Natural killer cell (primary cell): ENCODE results near the gene NHSL2. TPM values are rescaled to one million over a fixed set of nuclear protein-coding genes. Genes with fewer than 3 reads are reported as not detected.

Experiments used
- ATAC-seq, 3 donors: fragments of 150-1000 bp in 2 of 3; fragments of 200-7000 bp in 1 of 3; cut with Tn5 transposase; 1 replicate in 1 of 3; 2 replicates in 2 of 3; pipeline ENCODE4 v1.10.0; 2021; ENCODE audit warnings: mild to moderate bottlenecking in 2 of 3, moderate library complexity in 2 of 3
- DNase-seq, 2 donors: peaks; one replicate each; pipeline versions ENCODE4 v3.0.0 to v3.0.0-alpha.2; 2013 to 2021; ENCODE audit warnings: mixed read lengths in 1 of 2
- H3K27ac ChIP-seq: one replicate; pipeline ENCODE4 v1.5.1; 2013; ENCODE audit warnings: mild to moderate bottlenecking, low read length
- H3K27me3 ChIP-seq: one replicate; pipeline ENCODE4 v1.6.1; 2013; ENCODE audit warnings: low read length; ENCODE audit not compliant: control insufficient read depth, insufficient read depth
- H3K36me3 ChIP-seq: one replicate; pipeline ENCODE4 v1.6.1; 2013; ENCODE audit warnings: low read length; ENCODE audit not compliant: control insufficient read depth, insufficient read depth
- H3K4me1 ChIP-seq: one replicate; pipeline ENCODE4 v1.6.1; 2013; ENCODE audit warnings: low read length; ENCODE audit not compliant: control insufficient read depth, insufficient read depth
- H3K4me3 ChIP-seq: one replicate; pipeline ENCODE4 v1.5.1; 2013; ENCODE audit warnings: low read length
- H3K9me3 ChIP-seq: one replicate; pipeline ENCODE4 v1.6.1; 2013; ENCODE audit warnings: low read length; ENCODE audit not compliant: control insufficient read depth, insufficient read depth
- H3K27ac Mint-ChIP-seq, 2 donors: one replicate each; pipeline ENCODE4 v1.8.0; 2022; ENCODE audit warnings: mild to moderate bottlenecking in 2 of 2, mixed read lengths in 2 of 2, moderate library complexity in 1 of 2
- H3K27me3 Mint-ChIP-seq, 2 donors: one replicate each; pipeline ENCODE4 v1.8.0; 2022; ENCODE audit warnings: low read depth in 2 of 2, mixed read lengths in 2 of 2
- H3K36me3 Mint-ChIP-seq: one replicate; pipeline ENCODE4 v1.8.0; 2022; ENCODE audit warnings: mixed read lengths
- H3K4me1 Mint-ChIP-seq, 2 donors: one replicate each; pipeline ENCODE4 v1.8.0; 2022; ENCODE audit warnings: mixed read lengths in 2 of 2
- H3K4me3 Mint-ChIP-seq: one replicate; pipeline ENCODE4 v1.8.0; 2022; ENCODE audit warnings: mild to moderate bottlenecking, moderate library complexity, mixed read lengths
- H3K9me3 Mint-ChIP-seq, 2 donors: one replicate each; pipeline ENCODE4 v1.8.0; 2022; ENCODE audit warnings: mixed read lengths in 2 of 2
- WGBS: methylation state at CpG from one replicate; pipeline ENCODE4 v1.1.7; 2013; ENCODE audit warnings: missing lambda C conversion rate; ENCODE audit not compliant: insufficient coverage; 5-methylcytosine and 5-hydroxymethylcytosine counted together
- intact Hi-C: fragments of 100-400 bp; cut with micrococcal nuclease; formaldehyde crosslinking; loops from one replicate; pipeline ENCODE4 v1.14.2; 2022
- total RNA-seq, 4 donors: library from RNA; stranded (reverse); fragments of 120-200 nt in 1 of 4; gene quantifications; one replicate each; pipeline versions ENCODE4 v1.2.3 to v1.2.4, GENCODE V29; 2013 to 2022
- TF ChIP-seq, protein P1 (sequence below): fragments of 200-600 bp; IDR thresholded peaks from one replicate; pipeline ENCODE4 v1.8.0; 2022; ENCODE audit warnings: antibody characterized with exemption

Gene NHSL2
- total RNA-seq, 3 donors from 2014 or later (not counting 1 experiment from before 2014, with no cell fraction given): 15.0 to 32.5 (median 30.8) TPM

DNA sequence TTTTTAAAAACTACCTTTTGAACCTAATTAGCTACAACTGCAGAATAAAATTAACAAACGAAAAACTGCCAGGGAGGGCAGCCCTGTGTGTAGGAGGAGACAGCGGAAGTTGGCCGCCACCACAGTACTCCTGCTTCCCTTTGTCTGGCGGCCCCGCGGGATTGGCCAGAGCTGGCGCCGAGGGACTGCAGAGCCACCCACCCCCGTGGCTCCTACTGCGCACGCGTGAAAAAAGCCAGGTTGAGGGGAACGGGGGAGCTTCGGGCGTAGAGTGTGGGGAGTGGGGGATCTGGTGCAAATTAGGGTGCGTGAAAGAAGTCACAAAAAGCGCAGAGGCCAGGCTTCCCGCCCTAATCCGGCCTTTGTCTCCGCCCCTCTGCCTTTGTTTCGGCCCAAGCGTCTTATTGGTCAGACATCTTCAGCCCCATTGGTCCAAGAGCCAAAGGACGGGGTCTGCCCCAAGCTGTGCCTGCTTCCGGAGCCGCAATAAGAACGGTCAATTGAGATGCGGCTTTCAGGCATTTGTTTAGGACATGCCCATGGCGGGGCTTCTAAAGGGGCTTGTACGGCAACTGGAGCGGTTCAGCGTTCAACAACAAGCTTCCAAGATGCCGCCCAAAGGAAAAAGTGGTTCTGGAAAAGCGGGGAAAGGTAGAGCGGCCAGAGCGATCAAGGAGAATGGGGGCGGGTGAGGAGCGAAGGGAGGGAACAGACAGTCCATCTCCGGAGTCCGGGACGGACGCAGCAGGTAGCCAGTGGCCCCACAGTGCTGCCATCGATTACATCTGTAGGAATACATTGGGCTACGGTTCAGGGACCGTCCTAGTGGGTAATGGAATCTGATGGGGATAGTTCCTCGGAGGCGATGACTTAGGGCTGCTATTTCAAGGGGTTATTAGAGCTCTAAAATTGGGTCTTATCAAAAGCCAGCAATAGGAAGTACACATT, 270.8 kb downstream of the NHSL2 start, which contains the start of gene PIN4:
Gene PIN4, plus strand, starts transcription at position 580 of the 948 bp plus-strand sequence. Its CDS starts 29 bp downstream, at position 609.
- peaks cover 5 to 11% of the 10 kb centered on the region in 2 donors for H3K4me1 Mint-ChIP-seq
- Histone ChIP-seq H3K27me3 (no peaks in the 10 kb centered on the region), H3K4me3 (peak within 1 kb of the TSS; percentile 92), H3K27ac (peak within 1 kb of the TSS; percentile 67), H3K9me3 (no peaks in the 10 kb centered on the region), H3K4me1 (peaks cover 13% of the 10 kb centered on the region), H3K36me3 (no peaks in the 10 kb centered on the region)
- peak; percentile 93 to 98 (median 94) for ATAC-seq
- peak; percentile 70 to 91 for DNase-seq
- H3K27me3 Mint-ChIP-seq: no peaks in the 10 kb centered on the region
- TF ChIP-seq, protein P1, sequence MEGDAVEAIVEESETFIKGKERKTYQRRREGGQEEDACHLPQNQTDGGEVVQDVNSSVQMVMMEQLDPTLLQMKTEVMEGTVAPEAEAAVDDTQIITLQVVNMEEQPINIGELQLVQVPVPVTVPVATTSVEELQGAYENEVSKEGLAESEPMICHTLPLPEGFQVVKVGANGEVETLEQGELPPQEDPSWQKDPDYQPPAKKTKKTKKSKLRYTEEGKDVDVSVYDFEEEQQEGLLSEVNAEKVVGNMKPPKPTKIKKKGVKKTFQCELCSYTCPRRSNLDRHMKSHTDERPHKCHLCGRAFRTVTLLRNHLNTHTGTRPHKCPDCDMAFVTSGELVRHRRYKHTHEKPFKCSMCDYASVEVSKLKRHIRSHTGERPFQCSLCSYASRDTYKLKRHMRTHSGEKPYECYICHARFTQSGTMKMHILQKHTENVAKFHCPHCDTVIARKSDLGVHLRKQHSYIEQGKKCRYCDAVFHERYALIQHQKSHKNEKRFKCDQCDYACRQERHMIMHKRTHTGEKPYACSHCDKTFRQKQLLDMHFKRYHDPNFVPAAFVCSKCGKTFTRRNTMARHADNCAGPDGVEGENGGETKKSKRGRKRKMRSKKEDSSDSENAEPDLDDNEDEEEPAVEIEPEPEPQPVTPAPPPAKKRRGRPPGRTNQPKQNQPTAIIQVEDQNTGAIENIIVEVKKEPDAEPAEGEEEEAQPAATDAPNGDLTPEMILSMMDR: no peak
- H3K36me3 Mint-ChIP-seq: no peaks in the 10 kb centered on the region
- H3K27ac Mint-ChIP-seq: no peak within 1 kb of the TSS
- H3K9me3 Mint-ChIP-seq: no peaks in the 10 kb centered on the region
- under 1% methylated on average over 45 of the region's 46 CpGs for WGBS
- H3K4me3 Mint-ChIP-seq: no peak within 1 kb of the TSS
- intact Hi-C loops: no loop called here

DNA sequence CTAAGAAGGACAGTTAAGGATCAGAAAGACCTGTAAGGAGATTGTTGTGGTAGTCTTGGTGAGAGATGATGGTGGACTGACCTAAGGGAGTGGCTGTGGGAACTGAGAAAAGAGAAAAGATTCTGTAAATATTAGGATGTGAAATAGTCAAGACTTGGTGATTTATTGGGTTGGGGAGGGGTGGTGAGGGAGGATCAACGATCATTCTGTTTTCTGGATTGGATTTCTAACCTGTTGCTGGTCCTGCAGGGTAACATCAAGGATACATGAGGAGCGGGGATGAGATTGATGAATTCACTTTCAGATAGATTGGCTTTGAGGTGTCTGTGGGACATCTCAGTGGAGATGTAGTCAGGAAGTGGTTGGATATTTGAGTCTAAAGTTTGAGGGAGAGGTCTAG, 272.3 kb downstream of the NHSL2 start:
- no peaks in the 10 kb centered on the region for H3K9me3 ChIP-seq
- Mint-ChIP-seq H3K4me3 (no peak overlapping the region), H3K4me1 (peaks cover 5 to 11% of the 10 kb centered on the region in 2 donors), H3K27me3 (no peaks in the 10 kb centered on the region), H3K27ac (no peak overlapping the region), H3K9me3 (no peaks in the 10 kb centered on the region), H3K36me3 (no peaks in the 10 kb centered on the region)
- intact Hi-C loops: no loop called here
- WGBS: 96% methylated on average over 2 of the region's 2 CpGs
- no peak overlapping the region for H3K27ac ChIP-seq
- peaks cover 13% of the 10 kb centered on the region for H3K4me1 ChIP-seq
- H3K36me3 ChIP-seq: peaks cover 3% of the 10 kb centered on the region
- DNase-seq: no peak
- ATAC-seq: no peak
- H3K4me3 ChIP-seq: no peak overlapping the region
- TF ChIP-seq, protein P1: no peak
- H3K27me3 ChIP-seq: no peaks in the 10 kb centered on the region

DNA sequence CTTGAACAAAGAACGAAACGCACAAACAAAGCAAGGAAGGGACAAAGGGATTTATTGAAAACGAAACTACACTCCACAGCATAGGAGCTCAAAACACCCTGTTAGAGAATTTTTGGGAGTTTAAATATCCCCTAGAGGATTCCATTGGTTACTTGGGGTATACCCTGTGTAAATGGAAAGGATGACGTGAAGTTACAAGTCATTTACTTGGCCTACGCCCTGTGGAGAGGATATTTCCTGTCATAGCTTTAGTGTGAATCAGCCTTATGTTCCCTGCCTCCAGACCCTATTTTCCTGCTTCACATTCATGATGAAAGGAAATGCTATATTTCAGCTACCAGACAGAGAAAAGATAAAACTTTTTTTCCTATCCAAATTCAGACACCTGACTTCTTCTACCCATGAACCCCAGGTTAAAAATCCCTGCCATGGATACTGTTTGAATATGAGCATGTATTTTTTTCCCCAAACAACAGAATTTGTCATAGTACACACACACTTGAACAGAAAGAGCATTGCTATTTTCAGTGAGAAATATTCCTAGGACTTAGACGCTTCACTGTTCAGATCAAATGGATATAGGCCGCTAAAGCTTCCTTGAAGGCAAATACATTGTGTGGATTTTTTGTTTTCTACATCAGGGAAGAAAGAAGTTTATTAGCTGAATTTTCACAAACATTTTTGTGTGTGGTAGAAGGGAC, 291.3 kb downstream of the NHSL2 start:
- H3K4me1 ChIP-seq: no peaks in the 10 kb centered on the region
- H3K27me3 ChIP-seq: no peaks in the 10 kb centered on the region
- H3K36me3 ChIP-seq: peaks cover 8% of the 10 kb centered on the region
- 100% methylated on average over 2 of the region's 7 CpGs for WGBS
- no peak for DNase-seq
- Mint-ChIP-seq H3K4me1 (no peaks in the 10 kb centered on the region), H3K27me3 (no peaks in the 10 kb centered on the region), H3K36me3 (no peaks in the 10 kb centered on the region), H3K4me3 (no peak overlapping the region), H3K9me3 (no peaks in the 10 kb centered on the region), H3K27ac (no peak overlapping the region)
- intact Hi-C loops: no loop called here
- TF ChIP-seq, protein P1: no peak
- no peak overlapping the region for H3K27ac ChIP-seq
- no peak for ATAC-seq
- H3K9me3 ChIP-seq: no peaks in the 10 kb centered on the region
- no peak overlapping the region for H3K4me3 ChIP-seq

Other genes with a start within 250 kb of the NHSL2 start
- not detected for gene CXorf49, start 192.6 kb upstream of the NHSL2 start, total RNA-seq
- gene CXorf49B, start 147.5 kb upstream of the NHSL2 start, total RNA-seq: not detected
- 1 to 10 TPM; 1.3 to 1.8 (median 1.7) TPM for gene RTL5, start 221.1 kb downstream of the NHSL2 start, total RNA-seq